ENCODE measurements around the gene KBTBD8.

KBTBD8 gene

DNA sequence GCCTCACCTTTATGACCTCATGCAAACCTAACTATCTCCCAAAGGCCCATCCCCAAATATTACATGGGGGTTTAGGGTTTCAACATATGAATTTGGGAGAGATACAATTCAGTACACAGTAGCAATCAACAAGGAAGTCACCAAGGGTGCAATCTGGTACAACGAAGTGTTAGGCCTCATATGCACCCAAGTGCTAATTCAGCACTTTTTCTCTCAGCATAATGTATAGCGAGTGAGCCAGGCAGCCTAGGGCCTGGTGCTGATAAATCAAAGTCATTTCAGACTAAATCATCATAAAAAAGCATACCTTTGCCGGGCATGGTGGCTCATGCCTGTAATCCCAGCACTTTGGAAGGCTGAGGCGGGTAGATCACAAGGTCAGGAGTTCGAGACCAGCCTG is 11.7 kb upstream of the KBTBD8 start:
- no peak for DNase-seq (ENCODE audit: low spot score)
- TF ChIP-seq, protein P1, sequence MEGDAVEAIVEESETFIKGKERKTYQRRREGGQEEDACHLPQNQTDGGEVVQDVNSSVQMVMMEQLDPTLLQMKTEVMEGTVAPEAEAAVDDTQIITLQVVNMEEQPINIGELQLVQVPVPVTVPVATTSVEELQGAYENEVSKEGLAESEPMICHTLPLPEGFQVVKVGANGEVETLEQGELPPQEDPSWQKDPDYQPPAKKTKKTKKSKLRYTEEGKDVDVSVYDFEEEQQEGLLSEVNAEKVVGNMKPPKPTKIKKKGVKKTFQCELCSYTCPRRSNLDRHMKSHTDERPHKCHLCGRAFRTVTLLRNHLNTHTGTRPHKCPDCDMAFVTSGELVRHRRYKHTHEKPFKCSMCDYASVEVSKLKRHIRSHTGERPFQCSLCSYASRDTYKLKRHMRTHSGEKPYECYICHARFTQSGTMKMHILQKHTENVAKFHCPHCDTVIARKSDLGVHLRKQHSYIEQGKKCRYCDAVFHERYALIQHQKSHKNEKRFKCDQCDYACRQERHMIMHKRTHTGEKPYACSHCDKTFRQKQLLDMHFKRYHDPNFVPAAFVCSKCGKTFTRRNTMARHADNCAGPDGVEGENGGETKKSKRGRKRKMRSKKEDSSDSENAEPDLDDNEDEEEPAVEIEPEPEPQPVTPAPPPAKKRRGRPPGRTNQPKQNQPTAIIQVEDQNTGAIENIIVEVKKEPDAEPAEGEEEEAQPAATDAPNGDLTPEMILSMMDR (IDR thresholded peaks at IDR 0.05; ENCODE audit: extremely low read depth, missing control alignments), result no peak

DNA sequence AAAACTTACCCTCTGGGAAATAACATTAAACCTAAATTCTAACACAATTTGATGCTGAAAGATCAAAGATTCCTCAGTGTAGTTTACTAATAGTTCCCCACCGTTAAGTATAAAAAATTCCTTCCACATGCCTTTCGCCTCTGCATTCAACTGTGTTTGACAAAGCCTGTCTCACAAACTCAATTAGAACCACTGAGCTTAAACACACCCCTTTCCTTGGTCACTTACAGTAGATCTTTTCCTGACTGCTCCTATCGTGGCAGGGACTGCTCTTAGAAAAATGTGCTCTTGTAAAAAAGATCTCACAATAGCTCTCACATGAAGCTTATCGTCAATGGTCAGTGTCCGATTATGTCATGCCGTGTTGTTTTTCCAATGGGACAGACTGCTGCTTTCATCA is 8.9 kb upstream of the KBTBD8 start:
- TF ChIP-seq, protein P1 (IDR thresholded peaks at IDR 0.05; ENCODE audit: extremely low read depth, missing control alignments), result no peak

DNA sequence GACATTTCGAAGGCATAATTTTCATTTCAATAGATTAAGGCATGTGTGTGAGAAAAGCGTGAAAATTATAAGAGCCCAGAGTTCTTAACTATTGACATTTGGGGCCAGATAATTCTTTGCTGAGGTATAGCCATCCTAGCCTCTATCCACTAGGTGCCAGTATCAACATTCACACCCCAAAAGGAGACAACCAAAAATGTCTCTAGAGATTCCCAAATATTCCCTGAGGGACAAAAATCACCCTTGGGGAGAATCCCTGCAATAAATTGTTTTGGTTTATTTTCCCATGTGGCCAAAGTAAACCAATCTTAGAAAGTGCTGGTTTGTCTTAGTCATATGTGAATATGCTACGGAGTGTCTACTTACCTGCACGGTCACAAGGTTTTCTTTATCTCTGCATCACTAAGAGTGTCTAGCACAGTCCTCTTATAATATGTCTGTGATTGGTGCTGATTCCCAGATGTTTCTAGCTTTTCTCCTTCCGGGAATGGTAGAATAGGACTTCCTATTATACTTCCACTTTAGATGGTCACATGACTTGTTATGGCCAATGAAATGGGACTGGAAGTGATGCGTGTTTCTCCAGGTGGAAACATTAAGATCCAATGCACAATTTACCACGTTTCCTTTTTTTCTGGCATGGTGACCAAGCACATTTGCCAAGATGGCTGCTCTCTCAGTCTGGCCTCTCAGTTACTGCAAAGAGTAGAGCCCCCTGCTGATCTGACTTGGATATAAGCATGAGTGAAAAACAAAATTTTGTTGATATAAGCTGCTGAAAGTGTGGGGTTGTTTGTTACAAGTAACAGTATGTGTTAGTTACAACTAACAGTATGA is 8.0 kb upstream of the KBTBD8 start:
- TF ChIP-seq, protein P1 (IDR thresholded peaks at IDR 0.05; ENCODE audit: extremely low read depth, missing control alignments), result peak; percentile 26
- DNase-seq (ENCODE audit: low spot score), result peak; percentile 35

More for the DNA sequence above, 8.9 kb upstream of the KBTBD8 start:
- DNase-seq (ENCODE audit: low spot score), result no peak

DNA sequence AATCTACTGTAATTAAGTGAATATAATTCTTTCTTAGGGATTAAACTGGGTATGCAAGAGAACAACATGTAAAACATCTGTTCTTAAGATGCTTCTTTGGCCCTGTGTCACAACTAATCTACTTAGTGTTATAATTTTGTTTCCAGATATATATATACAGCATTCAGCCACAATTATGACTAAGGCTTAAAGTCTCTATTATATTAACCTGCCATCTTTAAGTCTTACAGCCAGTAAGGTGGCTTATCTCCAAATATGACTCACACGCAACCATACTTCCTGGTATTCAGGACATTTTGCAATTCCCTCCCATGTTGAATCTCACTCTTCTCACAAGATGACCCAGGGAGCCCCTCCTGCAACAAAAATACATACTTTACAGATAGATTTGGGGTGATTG is 6.6 kb upstream of the KBTBD8 start:
- no peak for DNase-seq (ENCODE audit: low spot score)
- TF ChIP-seq, protein P1 (IDR thresholded peaks at IDR 0.05; ENCODE audit: extremely low read depth, missing control alignments), result no peak

DNA sequence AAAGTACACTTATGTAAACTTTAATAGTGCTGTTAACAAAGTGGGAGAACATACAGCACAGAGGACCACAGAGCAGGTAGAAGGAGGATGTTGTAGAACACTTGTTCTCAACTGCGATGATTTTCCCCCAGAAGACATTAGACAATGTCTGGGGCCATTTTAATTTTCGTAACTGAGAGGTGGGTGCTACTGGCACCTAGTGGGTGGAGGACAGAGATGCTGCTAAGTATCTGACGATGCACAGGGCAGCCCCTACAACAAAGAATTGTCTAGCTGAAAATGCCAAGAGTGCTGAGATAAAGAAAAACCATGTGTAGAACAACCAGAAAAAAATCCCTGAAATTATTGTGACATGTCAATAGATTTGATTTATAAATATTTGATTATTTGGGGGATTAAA is 5.0 kb upstream of the KBTBD8 start:
- TF ChIP-seq, protein P1 (IDR thresholded peaks at IDR 0.05; ENCODE audit: extremely low read depth, missing control alignments), result no peak
- DNase-seq (ENCODE audit: low spot score), result no peak

DNA sequence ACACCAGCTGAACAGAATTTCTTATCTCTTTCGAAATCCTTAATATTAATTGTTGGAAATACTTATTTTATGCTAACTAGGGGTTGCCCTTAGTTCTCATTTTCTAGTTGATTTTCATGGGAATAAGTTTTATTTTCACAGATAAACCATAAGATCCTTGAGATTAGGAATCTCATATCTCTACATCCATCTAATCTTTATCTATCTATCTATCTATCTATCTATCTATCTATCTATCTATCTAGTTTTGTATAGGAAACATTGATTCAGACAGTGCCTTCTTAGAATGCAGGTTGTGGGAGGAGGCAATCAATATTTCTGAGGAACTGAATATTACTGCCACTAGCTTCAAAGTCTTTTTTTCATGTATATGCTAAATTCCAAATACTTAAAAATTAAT is 3.5 kb upstream of the KBTBD8 start:
- TF ChIP-seq, protein P1 (IDR thresholded peaks at IDR 0.05; ENCODE audit: extremely low read depth, missing control alignments), result no peak
- no peak for DNase-seq (ENCODE audit: low spot score)

DNA sequence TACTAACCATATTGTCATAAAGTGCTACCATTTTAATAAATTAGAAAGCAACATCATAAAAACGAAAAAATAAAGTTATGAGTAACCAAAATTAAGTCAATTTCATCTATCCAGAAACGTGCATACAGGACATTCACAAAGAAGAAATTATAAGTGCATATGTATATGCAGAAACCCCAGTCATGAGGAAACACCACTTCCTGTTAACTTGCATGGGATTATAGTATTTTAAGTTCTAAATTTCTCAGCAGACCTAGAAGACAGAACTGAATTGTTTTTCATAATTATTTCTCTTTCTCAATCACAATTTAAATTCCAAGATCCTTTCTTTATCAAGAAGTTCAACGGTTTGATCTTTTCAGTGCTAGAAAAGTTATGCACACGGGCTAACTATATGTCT is 1.4 kb upstream of the KBTBD8 start:
- DNase-seq (ENCODE audit: low spot score), result no peak
- TF ChIP-seq, protein P1 (IDR thresholded peaks at IDR 0.05; ENCODE audit: extremely low read depth, missing control alignments), result no peak
